Measurements from ENCODE around the gene TCF7L2.
A peak's percentile ranks its signal among the peaks of the same experiment; 100 is the strongest.

Gene TCF7L2

GRCh38 chr10:112964482-112964881, 14.4 kb downstream of the TCF7L2 start:
- DNase-seq (ENCODE audit: low spot score), result no peak

DNA sequence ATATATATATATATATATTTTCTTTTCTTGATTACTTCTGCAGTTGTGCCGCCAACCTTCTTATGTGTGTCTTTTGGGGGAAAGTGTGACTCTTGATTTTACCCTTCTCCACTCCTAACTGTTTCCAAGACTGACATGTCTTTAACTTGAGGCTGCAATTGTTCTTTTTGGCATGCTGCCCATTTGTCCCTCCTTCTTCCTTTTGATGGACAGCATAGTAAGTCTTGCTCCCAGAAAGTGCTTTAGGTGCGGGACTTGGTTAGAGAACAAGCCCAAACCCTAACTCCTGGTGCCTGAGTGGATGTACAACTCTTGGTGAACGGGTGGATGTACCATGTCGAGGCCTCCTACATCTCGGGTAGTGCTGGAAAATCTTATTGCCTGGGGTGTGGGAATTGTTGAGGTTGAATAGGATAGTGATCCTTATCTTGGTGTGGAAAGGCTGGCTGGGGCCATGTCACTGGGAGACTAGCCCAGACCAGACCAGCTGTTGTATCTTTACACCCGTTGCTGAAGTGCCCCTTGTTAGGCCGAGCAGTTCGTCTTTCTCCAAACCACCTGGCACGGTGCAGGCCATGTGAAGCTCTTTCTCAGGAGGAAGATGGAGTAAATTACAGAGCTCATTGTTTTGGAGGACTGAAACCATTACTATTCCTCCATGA, 16.3 kb downstream of the TCF7L2 start:
- DNase-seq (ENCODE audit: low spot score), result no peak

- DNase-seq (ENCODE audit: low spot score), result no peak
Observed at GRCh38 chr10:112967200-112967599, 17.2 kb downstream of the TCF7L2 start.

- DNase-seq (ENCODE audit: low spot score), result no peak
Observed at GRCh38 chr10:112969131-112969530, 19.1 kb downstream of the TCF7L2 start.

DNA sequence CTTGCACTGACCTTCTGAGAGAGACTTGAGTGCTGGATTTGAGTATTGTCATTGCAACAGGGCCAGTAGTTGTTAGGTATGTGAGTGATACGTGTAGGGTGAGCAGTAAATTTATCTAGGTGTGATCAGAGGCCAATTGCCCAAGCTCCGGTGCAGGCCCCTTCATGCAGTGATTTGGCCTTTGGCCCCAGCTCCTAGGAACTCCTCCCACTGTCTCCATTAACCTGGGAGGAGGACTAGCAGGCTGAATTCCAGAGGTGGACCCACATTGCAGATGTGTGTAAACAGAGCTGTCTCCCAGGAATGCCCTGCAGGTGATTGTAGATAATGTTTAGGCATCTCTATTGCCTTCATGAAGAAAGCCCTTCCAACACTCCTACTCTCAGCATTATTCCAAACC, 19.5 kb downstream of the TCF7L2 start:
- DNase-seq (ENCODE audit: low spot score), result no peak

GRCh38 chr10:112970021-112970420, 20.0 kb downstream of the TCF7L2 start:
- DNase-seq (ENCODE audit: low spot score), result no peak

DNA sequence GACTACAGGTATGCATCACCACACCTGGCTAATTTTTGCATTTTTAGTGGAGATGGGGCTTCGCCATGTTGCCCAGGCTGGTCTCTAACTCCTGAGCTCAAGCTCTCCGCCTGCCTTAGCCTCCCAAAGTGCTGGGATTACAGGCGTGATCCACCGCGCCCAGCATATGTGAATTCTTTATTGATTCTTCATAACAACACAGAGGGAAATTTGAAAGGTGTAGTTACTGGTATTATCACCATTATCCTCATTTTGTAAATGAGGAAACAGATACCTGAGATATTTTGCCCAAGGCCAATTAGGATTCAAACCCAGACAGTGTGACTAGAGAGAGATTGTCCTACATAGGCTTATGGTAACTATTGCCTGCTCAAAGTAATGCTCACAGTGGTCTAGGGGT, 22.6 kb downstream of the TCF7L2 start:
- no peak for DNase-seq (ENCODE audit: low spot score)

- DNase-seq (ENCODE audit: low spot score), result no peak
Observed at GRCh38 chr10:112973046-112973445, 23.0 kb downstream of the TCF7L2 start.

DNA sequence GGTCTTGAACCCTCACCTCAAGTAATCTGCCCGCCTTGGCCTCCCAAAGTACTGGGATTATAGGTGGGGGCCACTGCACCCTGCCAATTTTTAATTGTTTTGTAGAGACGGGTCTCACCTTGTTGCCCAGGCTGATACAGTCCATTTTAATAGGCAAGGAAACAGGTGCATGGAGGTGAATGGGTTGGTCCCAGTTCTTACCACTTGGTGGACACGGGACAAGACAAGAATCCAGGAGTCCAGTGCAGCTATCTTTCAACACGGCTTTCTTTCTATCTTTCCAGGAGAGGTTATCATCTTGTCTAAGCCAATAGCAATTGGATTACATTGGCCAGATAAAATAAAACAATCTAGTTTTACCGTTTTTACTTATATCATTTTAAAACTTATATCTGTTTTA, 23.8 kb downstream of the TCF7L2 start:
- no peak for DNase-seq (ENCODE audit: low spot score)

DNA sequence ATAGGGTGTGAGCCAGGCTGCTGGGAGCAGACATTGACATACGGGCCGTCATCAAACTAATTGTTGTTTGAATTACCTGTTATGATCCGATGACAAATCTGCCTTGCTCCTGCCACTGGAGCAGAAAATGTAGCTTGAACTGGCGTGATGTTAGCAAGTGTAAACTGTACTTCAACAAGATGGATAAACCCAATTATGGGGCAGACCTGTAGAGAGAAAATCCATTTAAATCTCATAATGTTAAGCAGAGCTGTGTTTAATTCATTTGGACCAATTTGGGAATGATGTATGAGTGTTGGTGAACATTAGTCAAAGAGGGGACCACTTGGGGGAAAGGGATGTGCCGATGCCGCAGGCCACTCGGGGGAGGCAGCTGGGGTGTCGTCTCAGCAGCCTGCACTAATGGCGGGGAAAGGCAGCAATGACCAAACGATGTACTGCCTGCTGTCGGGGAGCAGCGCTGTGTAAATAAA, 27.4 kb downstream of the TCF7L2 start:
- DNase-seq (ENCODE audit: low spot score), result no peak

DNA sequence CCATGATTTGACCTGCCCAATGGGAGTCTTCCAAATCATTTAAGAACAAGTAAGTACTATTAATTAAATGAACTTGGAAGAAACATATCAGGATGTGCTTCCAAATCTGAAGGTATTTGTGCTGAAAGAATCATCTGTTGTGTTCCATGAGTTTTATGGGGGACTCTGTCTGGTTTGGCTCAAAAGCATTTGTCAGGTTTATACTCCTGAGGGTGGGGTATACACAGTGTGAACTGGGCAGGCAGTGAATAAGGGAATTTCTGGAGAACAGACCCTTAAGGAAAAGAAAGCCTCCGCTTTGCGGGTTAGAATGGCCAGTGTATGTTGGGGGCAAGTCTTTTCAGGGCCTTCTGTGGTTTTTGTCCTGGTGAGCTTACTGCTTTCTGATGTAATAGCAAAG, 29.9 kb downstream of the TCF7L2 start:
- DNase-seq (ENCODE audit: low spot score), result no peak

GRCh38 chr10:112980937-112981336, 30.9 kb downstream of the TCF7L2 start:
- DNase-seq (ENCODE audit: low spot score), result no peak

- no peak for DNase-seq (ENCODE audit: low spot score)
Observed at GRCh38 chr10:112981553-112981952, 31.5 kb downstream of the TCF7L2 start.

DNA sequence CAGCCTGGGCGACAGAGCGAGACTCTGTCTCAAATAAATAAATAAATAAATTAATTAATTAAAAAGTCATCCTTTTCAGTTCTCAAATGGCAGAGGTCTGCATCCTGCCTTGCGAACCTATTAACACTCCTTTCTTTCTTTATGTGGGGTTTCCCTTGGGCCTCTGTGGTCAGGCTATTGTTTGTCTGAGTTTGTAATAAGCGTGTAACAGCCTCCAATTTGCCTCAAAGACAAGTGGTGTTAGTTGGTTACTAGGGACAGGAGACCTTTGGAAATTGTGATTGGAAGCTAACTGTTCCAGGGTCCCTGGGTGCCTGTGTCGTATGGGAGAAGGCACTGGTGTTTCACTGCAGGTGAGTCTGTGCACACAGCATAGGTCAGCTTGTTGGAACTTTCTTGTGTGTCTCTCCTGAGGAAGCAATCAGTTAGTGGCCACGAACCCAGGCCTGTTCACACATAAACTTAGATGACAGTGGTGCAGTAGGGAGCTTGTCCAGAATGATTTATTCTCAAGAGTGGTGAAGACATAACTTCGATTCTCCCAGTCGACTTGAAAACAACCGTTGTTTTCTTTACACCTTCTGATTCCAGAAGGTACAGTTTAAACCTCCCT, 33.5 kb downstream of the TCF7L2 start:
- no peak for DNase-seq (ENCODE audit: low spot score)

DNA sequence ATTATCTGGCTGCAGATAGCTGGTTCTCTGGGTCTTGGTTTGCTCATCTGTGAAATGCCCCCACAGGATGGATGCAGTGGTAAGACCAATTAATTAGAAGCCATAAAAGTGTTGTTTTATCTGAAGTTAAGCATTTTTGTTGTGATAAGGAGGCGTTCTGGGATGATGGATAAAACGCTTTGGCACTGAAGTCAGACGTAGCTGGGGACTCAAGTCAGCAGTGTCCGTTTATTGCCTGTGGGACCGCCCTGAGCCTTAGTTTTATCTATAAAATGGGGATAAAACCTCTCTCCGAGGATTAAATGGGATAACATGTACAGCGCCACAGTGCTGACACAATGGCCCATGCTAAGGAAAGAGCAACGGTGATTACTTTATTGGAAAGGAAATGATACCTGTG, 34.7 kb downstream of the TCF7L2 start:
- DNase-seq (ENCODE audit: low spot score), result no peak

- DNase-seq (ENCODE audit: low spot score), result peak; percentile 53
Observed at GRCh38 chr10:112985690-112986543, 35.9 kb downstream of the TCF7L2 start.

GRCh38 chr10:112986544-112987190, 36.6 kb downstream of the TCF7L2 start:
- no peak for DNase-seq (ENCODE audit: low spot score)

GRCh38 chr10:112988839-112989406, 38.9 kb downstream of the TCF7L2 start:
- DNase-seq (ENCODE audit: low spot score), result no peak

DNA sequence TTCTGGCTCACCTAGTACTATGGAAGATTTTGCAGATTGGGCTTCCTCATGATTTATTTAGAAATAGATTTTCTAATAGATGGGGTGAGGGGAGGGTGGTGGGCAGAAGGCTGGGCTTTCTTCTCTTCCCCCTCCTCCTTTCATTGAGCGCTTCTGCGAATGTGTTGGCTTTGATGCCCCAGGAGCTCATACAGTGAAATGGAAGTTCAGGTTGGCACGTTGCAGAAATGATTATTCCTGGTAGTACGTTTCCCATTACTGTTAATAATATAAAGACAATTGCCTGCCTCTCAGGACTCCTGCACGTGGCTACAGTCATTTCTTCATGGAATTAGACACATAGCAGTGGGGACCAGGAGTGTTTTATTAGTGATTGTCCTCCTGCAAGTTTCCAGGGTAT, 39.8 kb downstream of the TCF7L2 start:
- DNase-seq (ENCODE audit: low spot score), result no peak

DNA sequence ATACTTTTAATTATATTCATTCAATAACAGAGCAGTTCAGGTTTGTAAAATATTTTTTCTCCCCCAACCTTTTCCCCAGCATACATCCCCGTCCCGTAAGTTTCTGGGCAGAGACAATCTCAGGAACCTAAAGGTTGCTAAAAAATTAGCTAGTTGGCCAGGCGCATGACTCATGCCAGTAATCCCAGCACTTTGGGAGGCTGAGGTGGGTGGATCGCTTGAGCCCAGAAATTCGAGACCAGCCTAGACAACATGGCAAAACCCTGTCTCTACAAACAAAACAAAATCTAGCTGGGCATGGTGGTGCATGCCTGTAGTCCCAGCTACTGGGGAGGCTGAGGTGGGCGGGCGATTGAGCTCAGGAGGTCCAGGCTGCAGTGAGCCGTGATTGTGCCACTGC, 40.2 kb downstream of the TCF7L2 start:
- no peak for DNase-seq (ENCODE audit: low spot score)

- peak; percentile 78 for DNase-seq (ENCODE audit: low spot score)
Observed at GRCh38 chr10:112991888-112992491, 41.9 kb downstream of the TCF7L2 start.

- no peak for DNase-seq (ENCODE audit: low spot score)
Observed at GRCh38 chr10:112996462-112996861, 46.4 kb downstream of the TCF7L2 start.

Data from pons (tissue), 1 donor.